LNCAP (cell line): ENCODE measurements around the gene PHACTR1.

Experiments
- CTCF ChIP-seq: fragments of 450-650 bp; IDR thresholded peaks from 2 replicates; pipeline ENCODE4 v1.5.1; 2017; ENCODE audit warnings: mild to moderate bottlenecking

Gene PHACTR1

GRCh38 chr6:13319891-13320564, 603.5 kb downstream of the PHACTR1 start:
- no peak for TF ChIP-seq CTCF

- TF ChIP-seq CTCF, result no peak
These were observed 611.1 kb downstream of the PHACTR1 start for GRCh38 chr6:13327691-13328075.

- no peak for TF ChIP-seq CTCF
These were observed 611.7 kb downstream of the PHACTR1 start, which contains the start of gene TBC1D7 for GRCh38 chr6:13328076-13328874. Gene TBC1D7 (minus strand): TSS chr6:13328537. CDS start chr6:13326898, 1,639 bp downstream.

GRCh38 chr6:13328875-13329183, 612.3 kb downstream of the PHACTR1 start:
- no peak for TF ChIP-seq CTCF

- TF ChIP-seq CTCF, result peak; percentile 65
These were observed 615.2 kb downstream of the PHACTR1 start for GRCh38 chr6:13331516-13332348.

GRCh38 chr6:13332349-13332706, 615.8 kb downstream of the PHACTR1 start:
- no peak for TF ChIP-seq CTCF

GRCh38 chr6:13334953-13335352, 618.4 kb downstream of the PHACTR1 start:
- TF ChIP-seq CTCF, result no peak
